Ishikawa (cell line): ENCODE results near the gene RER1.

Source experiments
- CEBPB ChIP-seq: IDR thresholded peaks from 2 replicates; pipeline ENCODE4 v1.6.1; 2012
- CREB1 ChIP-seq: IDR thresholded peaks from 2 replicates; pipeline ENCODE4 v1.6.1; 2012; ENCODE audit warnings: low read depth
- EGR1 ChIP-seq: IDR thresholded peaks from 2 replicates; pipeline ENCODE4 v1.6.1; 2012
- EP300 ChIP-seq: IDR thresholded peaks from 2 replicates; pipeline ENCODE4 v1.6.1; 2012; ENCODE audit warnings: borderline replicate concordance
- FOXM1 ChIP-seq: IDR thresholded peaks from 2 replicates; pipeline ENCODE4 v1.6.1; 2012; ENCODE audit warnings: low read depth, borderline replicate concordance
- MAX ChIP-seq: IDR thresholded peaks from 2 replicates; pipeline ENCODE4 v1.6.1; 2012
- NFIC ChIP-seq: IDR thresholded peaks from 2 replicates; pipeline ENCODE4 v1.6.1; 2012
- RAD21 ChIP-seq: IDR thresholded peaks from 2 replicates; pipeline ENCODE4 v1.6.1; 2012; ENCODE audit warnings: low read depth
- REST ChIP-seq: IDR thresholded peaks from 2 replicates; pipeline ENCODE4 v1.6.1; 2012; ENCODE audit warnings: low read depth, mild to moderate bottlenecking
- TAF1 ChIP-seq: IDR thresholded peaks from 2 replicates; pipeline ENCODE4 v1.6.1; 2012; ENCODE audit warnings: low read depth, mild to moderate bottlenecking
- TCF12 ChIP-seq: IDR thresholded peaks from 2 replicates; pipeline ENCODE4 v1.6.1; 2012; ENCODE audit warnings: low read depth
- TEAD4 ChIP-seq: IDR thresholded peaks from 2 replicates; pipeline ENCODE4 v1.6.1; 2012
- USF1 ChIP-seq: IDR thresholded peaks from 2 replicates; pipeline ENCODE4 v1.6.1; 2012
- YY1 ChIP-seq: IDR thresholded peaks from 2 replicates; pipeline ENCODE4 v1.6.1; 2012; ENCODE audit warnings: low read depth
- ZBTB7A ChIP-seq: IDR thresholded peaks from 2 replicates; pipeline ENCODE4 v1.6.1; 2012; ENCODE audit warnings: low read depth

Gene RER1

GRCh38 chr1:2407166-2407990, 15.7 kb downstream of the RER1 start:
- TF ChIP-seq CREB1 (no peak), EGR1 (no peak), EP300 (no peak), TEAD4 (no peak), YY1 (no peak), USF1 (no peak), TAF1 (no peak), CEBPB (no peak), RAD21 (no peak), FOXM1 (no peak), REST (no peak), TCF12 (no peak), ZBTB7A (no peak), MAX (no peak)

- TF ChIP-seq NFIC (no peak), TAF1 (no peak), USF1 (no peak), CREB1 (no peak), EGR1 (no peak), YY1 (no peak), MAX (no peak), EP300 (no peak)
These were observed 16.3 kb downstream of the RER1 start for GRCh38 chr1:2407991-2408275.

- no peak for TF ChIP-seq MAX
- TF ChIP-seq FOXM1: no peak
- TF ChIP-seq ZBTB7A: no peak
- TF ChIP-seq TAF1: no peak
- TF ChIP-seq TCF12: no peak
- no peak for TF ChIP-seq TEAD4
- TF ChIP-seq EGR1: no peak
- no peak for TF ChIP-seq NFIC
- TF ChIP-seq USF1: no peak
- TF ChIP-seq RAD21: no peak
- no peak for TF ChIP-seq CREB1
- TF ChIP-seq EP300: no peak
- no peak for TF ChIP-seq YY1
- TF ChIP-seq REST: no peak
- TF ChIP-seq CEBPB: no peak
These were observed 16.8 kb downstream of the RER1 start for GRCh38 chr1:2408456-2408855.

GRCh38 chr1:2408859-2409276, 17.2 kb downstream of the RER1 start:
- TF ChIP-seq CEBPB (no peak), USF1 (peak; percentile 35; the same call in 1 of the 2 replicates)

GRCh38 chr1:2409745-2410144, 18.1 kb downstream of the RER1 start:
- TF ChIP-seq CEBPB: no peak
- TF ChIP-seq ZBTB7A: no peak
- no peak for TF ChIP-seq NFIC
- no peak for TF ChIP-seq CREB1
- no peak for TF ChIP-seq YY1
- TF ChIP-seq REST: no peak
